ENCODE data around the gene ROR1.
"Not testable (repeated sequence)": the region's sequence is repeated elsewhere in the genome, so short reads cannot be mapped to it uniquely, and the experiment has no call there.

Gene ROR1

DNA sequence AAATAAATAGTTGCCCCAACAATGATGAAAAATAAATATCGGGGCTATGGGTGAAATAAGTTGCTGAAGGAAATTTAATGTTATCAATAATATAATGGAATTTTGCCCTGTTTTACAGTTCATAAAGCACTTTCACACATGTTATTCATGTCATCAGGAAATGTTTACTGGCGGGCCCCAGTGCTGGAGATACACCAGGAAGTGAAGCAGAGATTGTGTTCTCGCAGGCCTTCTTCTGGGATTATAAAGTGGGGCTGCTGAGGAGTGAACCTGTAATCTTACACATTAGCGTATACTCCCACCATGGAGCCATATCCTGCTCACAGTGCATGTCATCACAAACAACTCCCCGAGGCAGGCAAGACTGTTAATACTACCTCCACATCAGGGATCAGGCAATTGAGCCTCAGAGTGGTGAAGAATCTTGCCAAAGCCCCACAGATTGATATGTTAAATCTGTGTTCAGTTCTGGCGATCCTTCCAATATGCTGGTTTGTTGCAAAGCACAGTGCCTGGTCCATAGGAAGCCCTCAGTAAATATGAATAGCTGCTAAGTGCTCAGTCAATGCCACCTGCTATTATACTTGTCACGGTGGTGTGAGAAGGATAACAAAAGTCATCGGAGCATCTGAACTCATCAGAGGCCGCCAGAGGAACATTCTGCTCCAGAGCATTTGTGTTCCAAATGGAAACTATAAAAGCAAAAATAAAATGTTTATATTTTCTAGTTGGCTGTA lies 325.2 kb downstream of the ROR1 start:
- TF ChIP-seq, protein P1, sequence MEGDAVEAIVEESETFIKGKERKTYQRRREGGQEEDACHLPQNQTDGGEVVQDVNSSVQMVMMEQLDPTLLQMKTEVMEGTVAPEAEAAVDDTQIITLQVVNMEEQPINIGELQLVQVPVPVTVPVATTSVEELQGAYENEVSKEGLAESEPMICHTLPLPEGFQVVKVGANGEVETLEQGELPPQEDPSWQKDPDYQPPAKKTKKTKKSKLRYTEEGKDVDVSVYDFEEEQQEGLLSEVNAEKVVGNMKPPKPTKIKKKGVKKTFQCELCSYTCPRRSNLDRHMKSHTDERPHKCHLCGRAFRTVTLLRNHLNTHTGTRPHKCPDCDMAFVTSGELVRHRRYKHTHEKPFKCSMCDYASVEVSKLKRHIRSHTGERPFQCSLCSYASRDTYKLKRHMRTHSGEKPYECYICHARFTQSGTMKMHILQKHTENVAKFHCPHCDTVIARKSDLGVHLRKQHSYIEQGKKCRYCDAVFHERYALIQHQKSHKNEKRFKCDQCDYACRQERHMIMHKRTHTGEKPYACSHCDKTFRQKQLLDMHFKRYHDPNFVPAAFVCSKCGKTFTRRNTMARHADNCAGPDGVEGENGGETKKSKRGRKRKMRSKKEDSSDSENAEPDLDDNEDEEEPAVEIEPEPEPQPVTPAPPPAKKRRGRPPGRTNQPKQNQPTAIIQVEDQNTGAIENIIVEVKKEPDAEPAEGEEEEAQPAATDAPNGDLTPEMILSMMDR (IDR thresholded peaks at IDR 0.05; ENCODE audit: low read depth, low read length, missing control alignments): no peak
- no peak for DNase-seq (ENCODE audit: extremely low read depth, low read depth)
- no peak overlapping the region for H3K4me3 ChIP-seq (replicated peaks; ENCODE audit: low read depth, low read length)

DNA sequence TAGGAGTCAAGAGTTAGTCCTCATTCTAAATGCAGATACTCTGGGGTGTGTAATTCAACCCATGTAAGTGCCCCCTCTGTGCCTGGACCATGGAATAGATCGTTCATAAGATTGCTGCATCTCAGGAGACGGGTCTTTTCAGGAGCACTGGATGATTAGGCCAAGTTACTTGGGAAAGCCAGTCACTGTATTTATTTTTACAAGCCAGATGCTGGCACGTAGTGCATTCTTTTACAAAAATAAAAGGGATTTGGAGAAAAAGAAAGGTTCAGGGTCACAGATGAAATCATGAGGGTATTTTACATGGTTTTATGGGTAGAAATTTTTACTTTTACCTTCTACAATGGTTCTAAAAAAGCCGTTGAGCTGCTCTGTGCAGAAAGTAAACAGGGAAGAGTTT lies 327.0 kb downstream of the ROR1 start:
- no peak overlapping the region for H3K4me3 ChIP-seq (replicated peaks; ENCODE audit: low read depth, low read length)
- TF ChIP-seq, protein P1 (IDR thresholded peaks at IDR 0.05; ENCODE audit: low read depth, low read length, missing control alignments): no peak
- no peak for DNase-seq (ENCODE audit: extremely low read depth, low read depth)

- not testable (repeated sequence) for H3K4me3 ChIP-seq (replicated peaks; ENCODE audit: low read depth, low read length); DNase-seq (ENCODE audit: extremely low read depth, low read depth)
Observed at GRCh38 chr1:64104585-64104984, 330.8 kb downstream of the ROR1 start.

GRCh38 chr1:64107118-64107519 lies 333.3 kb downstream of the ROR1 start:
- TF ChIP-seq, protein P1 (IDR thresholded peaks at IDR 0.05; ENCODE audit: low read depth, low read length, missing control alignments): no peak
- H3K4me3 ChIP-seq (replicated peaks; ENCODE audit: low read depth, low read length): no peak overlapping the region
- DNase-seq (ENCODE audit: extremely low read depth, low read depth): no peak

DNA sequence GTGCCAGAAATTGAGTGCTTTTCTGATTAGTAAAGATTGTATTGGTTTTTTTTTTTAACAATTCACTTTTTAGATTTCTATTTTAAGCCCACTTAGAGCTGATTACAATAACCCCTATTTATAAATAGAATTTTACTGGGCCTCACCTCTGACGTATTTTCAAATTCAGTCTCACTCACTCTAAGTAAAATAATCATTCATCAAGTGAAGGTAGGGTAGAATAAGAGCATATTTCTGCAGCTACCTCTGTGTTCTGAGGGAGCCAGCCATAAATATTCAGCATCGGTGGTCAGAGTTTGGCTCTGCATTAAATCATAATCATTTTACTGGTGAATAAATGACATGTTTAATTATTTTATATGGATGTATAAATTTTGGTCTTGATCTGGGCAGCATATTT lies 333.8 kb downstream of the ROR1 start:
- no peak for DNase-seq (ENCODE audit: extremely low read depth, low read depth)
- TF ChIP-seq, protein P1 (IDR thresholded peaks at IDR 0.05; ENCODE audit: low read depth, low read length, missing control alignments): no peak
- H3K4me3 ChIP-seq (replicated peaks; ENCODE audit: low read depth, low read length): no peak overlapping the region

DNA sequence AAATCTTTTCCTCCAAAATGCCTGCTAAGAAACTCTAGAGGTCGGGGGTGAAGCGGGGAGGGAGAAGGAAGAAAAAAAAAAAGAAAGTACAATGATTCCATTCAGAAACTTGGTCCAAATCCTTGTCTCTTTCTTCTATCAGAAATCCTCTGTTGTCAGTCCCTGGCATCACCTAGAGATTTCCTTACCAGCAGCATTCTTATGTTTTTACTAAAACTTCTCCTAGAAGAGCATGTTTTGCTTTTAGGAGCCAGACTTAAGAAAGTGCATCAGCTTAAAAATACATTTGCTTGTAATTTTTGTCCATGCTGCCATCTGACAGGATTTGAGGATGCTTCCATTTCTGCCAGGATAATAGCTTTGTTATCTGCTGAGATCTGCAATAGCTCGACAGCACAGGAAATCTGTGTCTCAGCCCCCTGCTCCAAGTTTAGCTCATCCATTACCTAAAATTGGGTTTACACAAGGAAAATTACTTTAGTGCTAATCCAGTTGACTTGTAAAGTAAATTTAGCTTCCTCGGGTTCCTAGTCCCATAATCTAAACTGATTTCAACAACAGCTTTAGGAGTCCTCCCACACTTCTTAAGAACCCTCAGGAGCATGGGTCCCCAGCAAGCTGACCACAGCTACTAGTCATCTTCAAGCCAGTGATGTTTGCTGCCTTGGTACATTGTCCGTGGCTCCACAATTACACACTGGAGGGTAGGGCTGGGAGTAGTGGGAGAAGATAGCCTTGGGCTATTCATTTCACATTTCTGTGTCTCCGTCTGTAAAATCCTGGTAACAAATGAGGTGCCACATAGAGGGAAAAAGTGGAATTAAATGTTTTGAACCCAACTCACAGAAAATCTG lies 337.3 kb downstream of the ROR1 start:
- H3K4me3 ChIP-seq (replicated peaks; ENCODE audit: low read depth, low read length): no peak overlapping the region
- TF ChIP-seq, protein P1 (IDR thresholded peaks at IDR 0.05; ENCODE audit: low read depth, low read length, missing control alignments): no peak
- no peak for DNase-seq (ENCODE audit: extremely low read depth, low read depth)

DNA sequence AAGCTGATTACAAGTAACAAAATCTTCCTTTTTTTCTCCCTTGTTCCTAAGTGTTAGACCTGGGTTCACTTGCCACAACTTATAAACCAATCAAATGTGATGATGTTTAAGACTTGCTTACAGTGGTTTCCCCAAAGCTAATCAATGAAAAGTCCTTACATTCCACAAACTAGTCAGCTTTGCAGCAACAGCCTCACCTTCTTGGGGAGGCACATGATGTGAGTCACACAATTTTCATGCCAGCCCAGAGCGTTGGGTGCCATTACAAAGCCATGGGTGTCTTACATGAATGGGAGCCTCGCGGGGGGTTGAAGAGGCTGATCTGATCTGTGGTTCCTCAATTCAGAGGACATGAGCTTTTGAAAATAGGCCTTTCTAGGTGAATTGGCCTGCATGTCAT lies 338.0 kb downstream of the ROR1 start:
- no peak overlapping the region for H3K4me3 ChIP-seq (replicated peaks; ENCODE audit: low read depth, low read length)
- TF ChIP-seq, protein P1 (IDR thresholded peaks at IDR 0.05; ENCODE audit: low read depth, low read length, missing control alignments): no peak
- DNase-seq (ENCODE audit: extremely low read depth, low read depth): no peak
